GM04504 (cell line): ENCODE results near the gene PITPNM3.
"Not testable (repeated sequence)": the region's sequence is repeated elsewhere in the genome, so short reads cannot be mapped to it uniquely, and the experiment has no call there.

Experiments
- DNase-seq: peaks from one replicate; pipeline ENCODE4 v3.0.0-alpha.2; 2012; ENCODE audit warnings: low read depth

PITPNM3 gene

DNA sequence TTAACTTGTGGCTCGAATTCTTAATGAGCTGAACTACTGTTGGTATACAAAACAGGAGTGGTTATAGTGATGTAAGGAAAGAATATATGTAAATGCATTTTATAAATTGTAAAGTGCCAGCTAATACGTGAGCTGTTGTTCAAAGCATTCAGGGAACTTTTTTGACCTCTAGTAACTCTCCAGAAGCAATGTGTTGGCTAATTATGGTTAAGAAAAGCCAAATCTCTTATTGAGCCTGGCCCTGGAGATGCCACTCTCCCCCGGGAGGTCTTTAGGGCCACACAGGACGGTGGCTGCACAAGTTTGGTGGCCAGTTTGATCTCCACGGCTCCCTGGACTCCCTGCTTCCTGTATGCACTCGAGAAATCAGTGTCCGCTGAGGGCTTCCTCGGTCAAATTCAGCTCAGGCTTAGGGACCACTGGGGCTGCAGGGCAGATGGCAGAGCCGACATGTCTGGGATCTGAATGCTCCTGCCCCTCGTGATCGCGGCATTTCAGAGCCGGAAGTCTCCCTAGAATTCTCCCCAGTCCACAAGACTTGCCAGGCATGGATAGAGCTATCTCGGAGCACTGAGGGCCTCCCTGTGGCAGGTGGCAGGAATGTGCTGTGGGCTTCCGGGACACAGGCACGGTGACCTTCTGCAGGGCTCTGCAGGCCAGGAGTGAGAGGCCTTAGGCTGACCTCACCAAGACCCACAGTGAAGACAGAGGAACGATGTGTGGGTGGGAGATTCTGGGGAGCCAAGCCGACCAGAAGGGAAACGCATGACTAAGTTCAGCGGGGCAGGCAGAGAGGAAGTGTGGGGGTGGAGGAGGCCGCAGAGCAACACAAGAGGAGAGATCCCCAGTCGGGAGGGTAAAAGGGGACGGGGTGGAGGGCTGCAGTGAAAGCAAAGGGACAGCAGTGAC lies 18.6 kb upstream of the PITPNM3 start:
- DNase-seq: peak; percentile 22

DNA sequence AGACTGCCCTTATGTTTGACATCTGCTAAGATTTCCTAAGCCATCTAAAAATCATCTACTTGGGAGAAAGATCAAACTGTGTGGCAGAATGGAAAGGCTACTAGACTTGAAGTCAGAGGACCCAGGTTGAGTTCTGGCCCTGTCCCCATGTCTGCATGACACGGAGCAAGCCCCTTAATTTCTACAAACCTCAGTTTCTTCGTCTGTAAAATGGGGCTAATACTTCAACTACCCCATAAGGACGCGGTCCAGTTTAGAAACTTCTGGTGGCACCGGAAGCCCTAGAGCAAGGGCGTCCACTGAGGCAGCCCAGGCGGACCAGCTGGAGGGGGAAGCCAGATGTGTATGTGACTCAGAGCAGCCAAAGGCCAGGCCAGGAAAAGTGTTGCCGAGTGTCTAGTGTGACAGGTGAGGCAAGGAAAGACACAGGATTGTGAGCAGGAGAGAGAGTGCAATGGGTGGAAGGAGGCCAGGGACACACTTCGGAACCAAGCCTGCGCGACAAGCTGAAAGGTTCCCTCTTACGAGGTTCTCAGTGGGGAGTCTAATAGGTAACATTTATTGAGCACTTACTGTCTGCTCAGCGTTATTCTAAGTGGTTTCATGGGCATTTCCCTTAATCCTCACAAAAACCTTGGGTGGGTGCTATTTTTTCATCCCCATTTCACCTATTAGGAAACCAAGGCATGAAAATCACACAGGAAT lies 17.8 kb upstream of the PITPNM3 start:
- no peak for DNase-seq

DNA sequence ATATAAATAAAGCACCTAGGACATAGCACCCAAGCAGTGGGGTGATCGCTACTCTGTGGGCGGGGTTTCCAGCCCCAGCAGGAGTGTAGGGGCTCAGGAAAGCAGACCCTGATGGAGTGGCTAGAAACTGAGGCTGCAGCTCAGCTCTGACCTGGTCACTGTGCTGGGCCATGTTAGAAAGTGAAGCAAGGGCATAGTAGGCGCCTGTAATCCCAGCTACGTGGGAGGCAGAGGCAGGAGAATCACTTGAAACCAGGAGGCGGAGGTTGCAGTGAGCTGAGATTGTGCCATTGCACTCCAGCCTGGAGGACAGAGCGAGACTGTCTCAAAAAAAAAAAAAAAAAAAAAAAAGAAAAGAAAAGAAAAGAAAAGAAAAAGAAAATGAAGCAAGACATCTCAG lies 17.1 kb upstream of the PITPNM3 start:
- not testable (repeated sequence) for DNase-seq

DNA sequence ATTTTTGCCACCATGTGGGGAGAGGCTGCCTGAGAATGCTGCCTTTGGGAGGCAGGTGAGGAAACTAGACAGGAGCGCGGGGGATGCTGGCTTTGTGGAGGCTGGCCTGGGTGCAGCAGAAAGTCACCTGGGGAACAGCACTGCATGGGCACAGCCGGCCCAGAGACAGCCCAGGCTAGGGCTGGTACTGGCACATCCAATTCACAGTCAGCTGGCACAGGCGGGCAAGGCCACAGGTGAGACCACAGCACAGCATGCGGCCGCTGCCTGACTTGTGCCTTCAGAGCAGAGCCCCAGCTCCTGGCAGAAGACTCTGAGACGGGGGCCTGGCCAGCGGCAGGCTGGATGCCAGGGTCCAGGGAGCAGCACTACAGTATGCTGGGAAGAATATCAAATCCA lies 16.6 kb upstream of the PITPNM3 start:
- no peak for DNase-seq

DNA sequence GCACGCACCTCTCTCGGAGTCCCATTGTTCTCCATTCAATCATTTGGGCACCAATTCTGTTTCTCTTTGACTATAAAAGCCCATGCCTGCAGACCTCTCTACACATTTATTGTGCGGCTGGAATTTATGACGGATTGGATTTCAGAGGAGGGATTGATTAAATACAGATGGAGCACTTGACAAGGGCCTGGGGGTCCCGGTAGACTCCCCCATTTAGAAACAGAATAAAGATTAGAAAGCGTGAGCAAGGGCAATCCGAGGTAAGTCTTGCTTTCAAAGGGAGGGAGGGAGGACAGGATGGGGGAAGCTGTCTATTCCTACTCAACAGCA lies 15.1 kb upstream of the PITPNM3 start:
- no peak for DNase-seq

DNA sequence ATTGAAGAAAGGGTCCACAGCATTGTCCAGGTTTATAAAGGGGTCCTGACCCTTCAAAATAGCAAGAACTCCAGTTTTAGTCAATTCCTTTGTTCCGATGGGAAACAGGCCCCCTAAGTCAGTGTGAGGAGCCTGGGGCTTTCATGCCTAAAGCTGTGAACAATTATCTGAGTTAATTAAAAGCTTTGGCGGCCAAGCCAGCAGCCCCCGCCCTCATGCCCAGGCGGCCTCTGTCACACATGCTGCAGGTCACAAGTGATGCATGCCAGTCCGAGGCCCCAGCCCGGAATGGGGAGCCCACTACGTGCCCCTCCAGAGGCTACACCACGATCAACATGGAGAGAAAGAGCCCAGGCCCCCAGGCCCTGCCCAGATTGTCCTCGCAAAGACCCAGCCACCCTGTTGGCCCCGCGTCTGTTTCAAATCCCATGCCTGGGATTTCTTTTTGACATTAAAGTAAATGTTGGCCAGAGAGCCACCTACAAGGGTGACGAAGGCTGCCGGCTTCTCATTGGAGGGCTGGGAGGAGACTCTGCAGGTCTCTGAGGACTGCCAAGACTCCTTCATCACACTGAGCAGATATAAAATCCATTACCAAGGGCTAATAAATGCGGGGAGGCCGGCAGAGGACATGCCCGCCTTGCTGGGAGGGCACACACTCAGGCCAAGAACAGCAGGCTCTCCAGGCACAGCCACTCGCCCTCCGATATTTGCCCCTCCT lies 14.5 kb upstream of the PITPNM3 start:
- no peak for DNase-seq

DNA sequence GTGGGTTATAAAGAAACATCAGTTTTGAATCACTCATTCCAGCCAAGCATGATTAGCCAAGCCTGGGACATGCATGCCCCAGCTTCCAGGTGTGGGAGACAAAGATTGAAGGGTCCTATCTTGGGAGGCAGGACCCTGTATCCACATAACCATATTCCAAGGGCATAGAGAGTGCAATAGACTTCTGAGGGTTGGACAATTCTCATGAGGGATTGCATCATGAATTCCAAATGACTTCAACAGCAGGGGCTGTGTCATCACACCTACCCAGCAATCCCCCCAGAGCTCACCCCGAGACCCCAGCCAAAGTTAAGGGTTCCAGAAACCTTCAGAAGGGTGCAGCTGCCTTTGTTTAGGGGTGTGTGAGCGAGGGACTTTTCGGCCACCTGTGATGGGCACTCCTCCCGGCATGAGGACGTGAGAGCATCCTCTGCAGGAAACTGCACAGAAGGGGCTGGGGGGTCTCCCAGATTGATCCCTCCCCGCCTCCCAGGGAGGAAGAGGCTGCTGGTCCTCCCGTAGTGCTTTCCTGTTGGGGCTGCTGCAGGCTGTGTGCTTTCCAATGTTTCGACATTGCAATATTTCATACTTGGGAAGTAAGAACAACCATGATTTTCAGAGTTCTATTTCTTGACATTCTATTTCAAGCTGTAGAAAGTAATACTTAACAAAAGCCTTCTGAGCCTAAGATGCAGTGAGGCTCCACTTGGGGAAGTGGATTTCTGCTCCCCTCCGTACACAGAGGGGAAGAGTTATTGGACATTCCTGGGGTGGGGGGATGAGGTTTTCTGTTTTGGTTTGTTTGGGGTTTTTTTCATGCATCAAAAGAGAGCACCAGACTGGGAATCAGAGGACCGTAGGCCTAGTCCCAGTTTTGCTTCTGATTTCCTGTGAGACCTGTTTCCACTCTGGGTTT lies 13.3 kb upstream of the PITPNM3 start:
- DNase-seq: no peak

DNA sequence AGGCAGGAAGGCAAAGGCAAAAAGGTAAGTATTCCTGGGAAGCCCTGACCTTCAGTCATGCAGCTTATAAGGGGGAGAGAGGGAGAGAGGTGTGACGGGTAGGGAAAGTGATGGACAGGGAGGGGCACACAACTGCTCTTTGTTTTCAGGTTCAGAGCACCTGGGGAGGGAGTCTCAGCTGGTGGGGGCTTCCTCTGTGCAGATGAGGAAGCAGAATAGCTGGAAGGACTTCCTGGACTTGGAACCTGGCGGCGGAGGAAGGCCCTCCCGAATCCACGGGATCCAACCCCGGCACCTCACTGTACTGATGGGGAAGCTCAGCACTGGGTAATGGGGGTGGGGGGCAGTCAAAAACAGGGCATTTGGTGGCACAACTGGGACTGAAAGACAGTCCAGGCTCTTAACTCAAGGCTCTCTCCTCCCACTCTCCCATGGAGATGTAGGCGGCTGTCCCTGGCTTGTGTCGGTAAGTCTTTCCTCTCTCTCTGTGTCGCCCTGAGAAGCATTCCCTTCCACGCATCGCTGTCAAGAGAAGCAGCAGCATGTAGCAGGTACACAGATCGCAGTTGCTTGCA lies 11.9 kb upstream of the PITPNM3 start:
- DNase-seq: no peak

DNA sequence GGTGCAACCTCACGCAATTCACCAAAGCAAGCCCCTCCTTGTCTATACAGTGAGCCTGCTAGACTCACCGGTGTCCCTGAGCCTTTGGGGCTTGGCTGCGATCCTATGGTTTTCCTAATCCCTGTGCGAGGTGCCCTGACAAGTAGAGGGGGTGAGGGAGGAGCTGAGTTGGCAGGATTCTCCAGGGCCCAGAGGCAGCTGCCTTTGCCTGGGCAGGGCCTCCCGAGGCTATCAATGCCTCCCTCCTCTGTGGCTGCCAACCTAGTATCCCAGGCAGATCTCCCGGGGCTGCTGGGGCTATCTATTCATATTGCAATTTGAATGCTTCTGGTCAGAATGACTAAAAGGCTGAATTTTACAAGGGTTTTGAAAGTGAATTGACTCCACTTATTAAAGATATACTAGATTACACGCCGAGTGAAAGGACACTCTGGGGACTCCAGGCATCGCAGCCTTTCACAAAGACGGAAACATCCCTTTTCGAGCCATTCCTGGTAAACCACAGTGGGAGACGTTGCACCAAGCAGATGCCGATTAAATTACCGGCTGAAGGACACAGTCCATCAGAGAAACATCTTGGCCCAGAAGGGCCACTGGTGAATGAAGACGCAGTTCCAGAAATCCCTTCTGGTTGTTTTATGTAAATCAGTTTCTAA lies 11.3 kb upstream of the PITPNM3 start:
- no peak for DNase-seq

DNA sequence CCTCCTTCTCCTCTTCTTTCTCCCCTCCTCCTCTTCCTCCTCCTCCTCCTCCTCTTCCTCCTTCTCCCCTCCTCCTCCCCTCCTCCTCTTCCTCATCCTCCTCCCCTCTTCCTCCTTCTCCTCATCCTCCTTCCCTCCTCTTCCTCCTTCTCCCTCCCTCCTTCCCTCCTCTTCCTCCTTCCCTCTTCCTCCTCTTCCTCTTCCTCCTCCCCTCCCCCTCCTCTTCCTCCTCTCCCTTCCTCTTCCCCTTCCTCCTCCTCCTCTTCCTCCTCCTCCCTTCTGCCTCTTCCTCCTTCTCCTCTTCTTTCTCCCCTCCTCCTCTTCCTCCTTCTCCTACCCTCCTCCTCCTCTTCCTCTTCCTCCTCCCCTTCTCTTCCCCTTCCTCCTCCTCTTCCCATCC lies 5.1 kb upstream of the PITPNM3 start:
- DNase-seq: no peak

DNA sequence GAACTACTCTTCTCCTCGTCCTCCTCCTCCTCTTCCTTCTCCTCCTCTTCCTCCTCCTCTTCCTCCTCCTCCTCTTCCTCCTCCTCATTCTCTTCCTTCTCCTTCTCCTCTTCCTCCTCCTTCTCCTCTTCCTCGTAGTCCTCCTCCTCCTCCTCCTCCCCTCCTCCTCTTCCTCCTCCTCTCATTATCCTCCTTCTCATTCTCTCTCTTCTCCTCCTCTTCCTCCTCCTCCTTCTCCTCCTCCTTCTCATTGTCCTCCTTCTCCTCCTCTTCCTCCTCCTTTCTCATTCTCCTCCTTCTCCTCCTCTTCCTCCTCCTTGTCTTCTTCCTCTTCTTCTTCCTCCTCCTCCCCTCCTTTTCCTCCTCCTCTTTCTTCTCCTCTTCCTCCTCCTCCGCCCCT lies 4.1 kb upstream of the PITPNM3 start:
- DNase-seq: no peak

DNA sequence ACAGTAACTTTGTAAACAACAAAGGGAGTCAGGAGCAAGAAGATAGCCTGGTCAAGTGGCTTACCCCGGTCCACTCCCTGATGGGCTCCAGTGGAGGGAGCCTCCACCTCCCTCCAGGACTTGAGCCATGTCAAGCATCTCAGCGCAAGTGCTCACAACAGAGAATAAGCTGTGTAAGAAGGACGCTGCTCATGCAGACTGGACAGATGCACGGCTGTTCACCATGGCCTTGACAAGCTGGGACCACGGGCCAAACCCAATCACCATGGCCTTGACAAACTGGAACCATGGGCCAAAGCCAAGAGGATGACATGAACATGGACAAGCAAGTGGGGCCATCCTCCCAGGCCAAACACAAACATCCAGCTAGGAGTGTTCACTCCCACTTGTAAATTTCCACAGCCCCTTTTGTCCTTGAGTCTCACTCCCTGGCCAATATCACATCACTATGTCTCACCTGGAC lies 3.4 kb upstream of the PITPNM3 start:
- no peak for DNase-seq

DNA sequence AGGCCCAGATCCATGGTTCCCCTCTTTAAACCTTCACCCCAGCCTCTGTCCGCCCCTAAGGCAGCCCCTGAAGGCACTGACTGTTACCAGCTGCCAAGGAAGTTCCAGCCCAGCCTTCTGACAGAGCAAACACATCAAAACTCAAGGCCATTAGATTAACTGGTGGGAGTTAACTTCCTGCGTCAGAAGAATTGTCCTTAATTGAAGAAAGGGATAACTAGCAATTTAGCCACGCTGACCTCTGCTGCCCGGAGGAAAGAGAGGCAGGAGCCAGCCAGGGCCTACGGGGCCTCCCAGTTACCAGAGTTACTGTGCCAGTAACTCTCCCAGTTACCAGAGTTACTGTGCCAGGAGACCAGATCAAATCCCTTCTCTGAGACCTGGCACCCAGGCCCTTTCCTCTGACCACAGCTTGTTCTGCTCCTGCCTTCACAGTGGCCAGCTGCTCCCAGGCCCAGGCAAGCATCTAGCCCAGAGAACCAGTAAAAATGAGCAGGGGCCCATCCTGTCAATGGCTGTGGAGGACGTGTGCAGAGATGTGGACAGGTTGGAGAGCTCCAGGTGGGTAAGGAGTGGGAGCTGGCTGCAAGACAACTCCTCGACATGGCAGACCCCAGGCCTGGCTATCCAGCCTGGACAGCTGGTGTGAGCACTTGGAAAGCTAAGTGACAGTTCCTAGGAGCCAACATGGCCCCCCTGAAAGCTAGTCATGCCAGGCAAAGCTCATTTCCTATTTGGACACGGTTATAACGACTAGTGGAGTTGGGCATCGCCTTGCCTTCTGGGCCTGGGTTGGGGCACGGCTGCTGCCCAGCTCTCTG lies 2.8 kb upstream of the PITPNM3 start:
- no peak for DNase-seq

DNA sequence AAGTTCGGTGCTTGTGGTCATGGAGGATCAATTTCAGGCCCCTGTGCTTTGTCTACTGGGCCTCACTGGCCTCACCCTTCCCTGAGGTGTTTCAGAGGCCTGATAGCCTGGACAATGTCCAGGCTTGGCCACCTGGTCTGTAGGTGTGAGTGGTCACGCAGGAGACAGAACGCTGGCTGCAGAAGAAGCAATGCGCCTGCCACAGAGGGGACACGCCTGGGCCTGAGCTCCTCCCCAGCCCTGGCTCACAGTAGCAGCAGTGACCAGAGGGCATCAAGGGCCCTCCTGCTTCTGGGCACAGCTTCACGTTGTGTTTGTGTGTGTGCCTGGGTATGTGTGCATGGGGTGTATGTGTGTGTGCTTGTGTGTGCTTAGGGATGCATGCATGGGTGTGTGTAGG lies 1.9 kb upstream of the PITPNM3 start:
- no peak for DNase-seq

DNA sequence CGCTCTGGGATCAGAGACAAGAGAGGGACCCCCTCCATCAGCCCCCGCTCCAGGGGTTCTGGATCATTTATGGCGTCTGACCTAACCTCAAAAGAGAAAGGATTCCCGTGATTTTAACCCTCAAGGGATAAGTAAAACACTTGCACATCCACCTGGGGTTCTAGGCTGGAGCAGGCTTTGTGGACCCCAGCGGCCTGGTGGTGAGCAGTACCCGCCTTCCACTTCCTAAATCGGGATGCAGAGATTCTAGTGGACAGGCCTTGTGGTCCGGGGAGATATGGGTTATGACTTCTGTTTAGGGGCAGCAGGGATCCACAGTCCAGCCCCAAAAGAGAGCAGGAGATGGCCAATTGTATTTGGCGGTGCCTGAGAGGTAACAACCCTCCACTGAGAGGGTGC lies 684 bp upstream of the PITPNM3 start:
- DNase-seq: no peak

DNA sequence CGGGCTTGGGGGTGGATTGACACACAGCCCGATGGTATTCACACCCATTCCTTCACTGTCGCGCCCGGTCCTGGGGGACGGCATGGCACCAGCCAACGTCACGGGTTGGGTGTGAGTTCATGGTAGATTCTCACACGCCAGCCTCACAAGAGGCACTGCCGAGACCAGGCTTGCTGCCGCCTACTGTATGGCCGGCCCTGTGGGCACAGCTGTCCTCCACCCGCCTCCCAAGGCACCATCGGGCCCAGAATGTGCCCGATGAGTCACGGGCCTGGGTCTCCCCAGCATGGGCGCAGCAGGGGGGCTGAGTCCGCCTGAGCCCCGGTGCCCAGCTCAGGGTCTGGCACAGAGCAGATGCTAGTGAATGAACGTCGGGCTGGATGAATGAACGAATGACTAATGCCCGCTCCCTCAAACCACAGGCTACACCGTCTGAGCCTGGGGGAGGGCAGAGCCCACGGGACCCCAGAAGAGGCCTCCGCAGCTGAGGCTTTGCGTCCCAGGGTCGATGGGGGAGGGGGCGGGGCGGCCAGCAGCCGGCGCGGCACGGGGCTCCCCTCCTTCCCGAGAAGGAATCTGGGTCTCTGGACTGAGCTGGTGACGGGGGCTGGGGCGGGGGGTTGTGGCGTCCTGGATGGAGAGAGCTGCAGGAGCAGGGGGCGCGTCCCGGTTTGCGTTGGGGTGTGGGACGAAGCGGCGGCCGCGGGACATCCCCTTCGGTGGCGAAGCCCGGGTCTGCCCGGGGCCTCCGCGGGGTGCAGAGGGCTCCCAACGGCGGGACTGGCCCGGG lies 829 bp downstream of the PITPNM3 start:
- DNase-seq: peak; percentile 5

DNA sequence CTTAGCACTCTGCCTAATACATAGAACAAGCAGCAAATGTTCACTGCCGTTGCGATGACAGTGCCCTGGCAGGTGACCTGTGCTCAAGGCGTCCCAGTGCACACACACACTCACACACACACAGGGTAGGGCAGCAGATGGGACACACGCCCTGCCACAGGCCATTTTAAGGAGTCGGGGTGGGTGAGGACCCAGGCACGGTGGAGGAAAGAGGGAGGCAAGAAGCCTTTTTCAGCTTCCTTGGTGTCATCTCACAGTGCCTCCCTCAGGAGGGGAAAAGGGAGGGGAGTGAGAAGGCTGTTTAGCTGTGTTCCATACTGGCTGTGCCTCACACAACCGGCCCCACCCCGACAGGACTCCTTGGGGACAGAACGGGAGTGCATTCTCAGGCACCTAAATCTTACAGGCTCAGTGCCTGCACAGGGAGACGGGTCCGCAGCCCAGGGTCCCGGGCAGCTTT lies 1.5 kb downstream of the PITPNM3 start:
- DNase-seq: no peak

DNA sequence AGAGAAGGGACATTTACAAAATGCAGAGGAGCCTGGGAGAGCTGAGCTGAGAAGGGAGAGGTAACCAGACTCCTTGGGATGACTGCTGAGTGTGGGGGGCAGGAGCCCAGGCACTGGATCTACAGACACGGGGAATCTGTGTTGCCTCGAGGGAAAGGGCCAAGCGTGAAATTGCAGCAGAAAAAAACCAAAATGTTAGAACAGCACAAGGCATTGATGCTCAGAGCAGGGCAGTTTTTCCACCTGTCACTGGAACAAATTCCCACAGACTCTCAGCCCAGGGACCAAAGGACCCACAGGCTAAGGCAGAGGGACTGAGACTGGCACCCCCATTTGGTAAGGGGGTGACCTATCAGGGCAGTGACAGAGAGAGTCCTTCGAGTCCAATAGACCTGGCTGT lies 2.0 kb downstream of the PITPNM3 start:
- no peak for DNase-seq
